MM.1S (cell line): Measurements from ENCODE around the gene NRG3.

Experiments
- EZH2phosphoT487 ChIP-seq: fragments of 300-600 bp; sonication (generic); IDR thresholded peaks from 2 replicates; pipeline ENCODE4 v1.6.1; 2018; ENCODE audit warnings: antibody characterized with exemption, low read length
- TF ChIP-seq, protein P1 (sequence below): fragments of 300-600 bp; sonication (generic); IDR thresholded peaks from 2 replicates; pipeline ENCODE4 v1.5.1; 2016; ENCODE audit warnings: antibody characterized with exemption, low read length, mixed read lengths

DNA sequence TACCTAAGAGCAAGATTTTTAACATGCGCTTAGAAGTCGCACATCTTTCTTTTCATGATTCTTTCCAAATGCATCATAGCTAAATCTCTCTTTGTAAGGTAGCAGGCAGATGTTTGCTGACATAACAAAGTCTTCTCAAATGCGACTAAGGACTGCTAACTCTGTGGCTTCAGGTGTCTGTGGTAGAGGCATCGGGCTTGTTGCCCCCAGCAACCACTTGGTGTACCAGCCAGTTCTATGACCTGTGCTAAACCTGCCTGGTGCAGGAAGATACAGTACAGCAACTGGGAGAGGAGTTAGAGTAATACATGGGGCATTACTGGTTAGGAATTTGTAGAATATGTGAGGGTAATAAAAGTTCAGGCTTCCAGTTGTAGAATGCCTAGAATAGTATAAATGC lies 654.1 kb downstream of the NRG3 start:
- TF ChIP-seq, protein P1, sequence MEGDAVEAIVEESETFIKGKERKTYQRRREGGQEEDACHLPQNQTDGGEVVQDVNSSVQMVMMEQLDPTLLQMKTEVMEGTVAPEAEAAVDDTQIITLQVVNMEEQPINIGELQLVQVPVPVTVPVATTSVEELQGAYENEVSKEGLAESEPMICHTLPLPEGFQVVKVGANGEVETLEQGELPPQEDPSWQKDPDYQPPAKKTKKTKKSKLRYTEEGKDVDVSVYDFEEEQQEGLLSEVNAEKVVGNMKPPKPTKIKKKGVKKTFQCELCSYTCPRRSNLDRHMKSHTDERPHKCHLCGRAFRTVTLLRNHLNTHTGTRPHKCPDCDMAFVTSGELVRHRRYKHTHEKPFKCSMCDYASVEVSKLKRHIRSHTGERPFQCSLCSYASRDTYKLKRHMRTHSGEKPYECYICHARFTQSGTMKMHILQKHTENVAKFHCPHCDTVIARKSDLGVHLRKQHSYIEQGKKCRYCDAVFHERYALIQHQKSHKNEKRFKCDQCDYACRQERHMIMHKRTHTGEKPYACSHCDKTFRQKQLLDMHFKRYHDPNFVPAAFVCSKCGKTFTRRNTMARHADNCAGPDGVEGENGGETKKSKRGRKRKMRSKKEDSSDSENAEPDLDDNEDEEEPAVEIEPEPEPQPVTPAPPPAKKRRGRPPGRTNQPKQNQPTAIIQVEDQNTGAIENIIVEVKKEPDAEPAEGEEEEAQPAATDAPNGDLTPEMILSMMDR: no peak
- TF ChIP-seq EZH2phosphoT487: no peak
